Measurements from ENCODE around the gene KIF3B. TPM values are rescaled to one million over a fixed set of nuclear protein-coding genes. Genes with fewer than 3 reads are reported as not detected.
"Not testable (repeated sequence)": the region's sequence is repeated elsewhere in the genome, so short reads cannot be mapped to it uniquely, and the experiment has no call there.

KIF3B gene
- total and polyA plus RNA-seq, 2 donors = 7.8 to 8.3 TPM

- no peaks in the 10 kb centered on the region for H3K9me3 ChIP-seq (ENCODE audit: control insufficient read depth in 2 of 2, insufficient read depth in 1 of 2, low read length in 1 of 2)
- WGBS = 100% methylated on average over 2 of the region's 2 CpGs
- H3K36me3 ChIP-seq (ENCODE audit: control insufficient read depth in 2 of 2, insufficient read depth in 2 of 2, low read length in 1 of 2) = peaks cover 32 to 79% of the 10 kb centered on the region in 2 donors
- no peak overlapping the region for H3K4me3 ChIP-seq (ENCODE audit: low read length in 2 of 2)
- DNase-seq (ENCODE audit: low read depth in 6 of 9, low spot score in 9 of 9) = no peak
- no peak overlapping the region for H3K27ac ChIP-seq (ENCODE audit: low read depth in 1 of 2, low read length in 1 of 2)
- H3K27me3 ChIP-seq (ENCODE audit: control insufficient read depth in 2 of 2, insufficient read depth in 1 of 2, low read length in 1 of 2) = no peaks in the 10 kb centered on the region
- H3K4me1 ChIP-seq (ENCODE audit: control insufficient read depth in 2 of 2, insufficient read depth in 2 of 2, low read length in 2 of 2) = no peaks in the 10 kb centered on the region
Measured at GRCh38 chr20:32370897-32371296, 93.4 kb downstream of the KIF3B start.

- no peak overlapping the region for H3K27ac ChIP-seq (ENCODE audit: low read depth in 1 of 2, low read length in 1 of 2)
- DNase-seq (ENCODE audit: low read depth in 6 of 9, low spot score in 9 of 9) = no peak
- no peaks in the 10 kb centered on the region for H3K27me3 ChIP-seq (ENCODE audit: control insufficient read depth in 2 of 2, insufficient read depth in 1 of 2, low read length in 1 of 2)
- H3K9me3 ChIP-seq (ENCODE audit: control insufficient read depth in 2 of 2, insufficient read depth in 1 of 2, low read length in 1 of 2) = no peaks in the 10 kb centered on the region
- no peak overlapping the region for H3K4me3 ChIP-seq (ENCODE audit: low read length in 2 of 2)
- H3K4me1 ChIP-seq (ENCODE audit: control insufficient read depth in 2 of 2, insufficient read depth in 2 of 2, low read length in 2 of 2) = no peaks in the 10 kb centered on the region
- 92% methylated on average over 2 of the region's 2 CpGs for WGBS
- peaks cover 41 to 50% of the 10 kb centered on the region in 2 donors for H3K36me3 ChIP-seq (ENCODE audit: control insufficient read depth in 2 of 2, insufficient read depth in 2 of 2, low read length in 1 of 2)
Measured at GRCh38 chr20:32378461-32378860, 101.0 kb downstream of the KIF3B start.

GRCh38 chr20:32380037-32380436, 102.6 kb downstream of the KIF3B start:
- H3K27me3 ChIP-seq (ENCODE audit: control insufficient read depth in 2 of 2, insufficient read depth in 1 of 2, low read length in 1 of 2); H3K27ac ChIP-seq (ENCODE audit: low read depth in 1 of 2, low read length in 1 of 2); DNase-seq (ENCODE audit: low read depth in 6 of 9, low spot score in 9 of 9); H3K9me3 ChIP-seq (ENCODE audit: control insufficient read depth in 2 of 2, insufficient read depth in 1 of 2, low read length in 1 of 2); H3K4me3 ChIP-seq (ENCODE audit: low read length in 2 of 2); H3K4me1 ChIP-seq (ENCODE audit: control insufficient read depth in 2 of 2, insufficient read depth in 2 of 2, low read length in 2 of 2): not testable (repeated sequence)
- H3K36me3 ChIP-seq (ENCODE audit: control insufficient read depth in 2 of 2, insufficient read depth in 2 of 2, low read length in 1 of 2) = peaks cover 39 to 42% of the 10 kb centered on the region in 2 donors
- WGBS = 95% methylated on average over 9 of the region's 9 CpGs

GRCh38 chr20:32380745-32381144, 103.3 kb downstream of the KIF3B start:
- Histone ChIP-seq H3K4me1 (ENCODE audit: control insufficient read depth in 2 of 2, insufficient read depth in 2 of 2, low read length in 2 of 2) (peaks cover 0 to 3% of the 10 kb centered on the region in 2 donors), H3K4me3 (ENCODE audit: low read length in 2 of 2) (no peak overlapping the region), H3K27ac (ENCODE audit: low read depth in 1 of 2, low read length in 1 of 2) (no peak overlapping the region), H3K36me3 (ENCODE audit: control insufficient read depth in 2 of 2, insufficient read depth in 2 of 2, low read length in 1 of 2) (peaks cover 37 to 38% of the 10 kb centered on the region in 2 donors), H3K27me3 (ENCODE audit: control insufficient read depth in 2 of 2, insufficient read depth in 1 of 2, low read length in 1 of 2) (no peaks in the 10 kb centered on the region), H3K9me3 (ENCODE audit: control insufficient read depth in 2 of 2, insufficient read depth in 1 of 2, low read length in 1 of 2) (no peaks in the 10 kb centered on the region)
- WGBS = 98% methylated on average over 3 of the region's 3 CpGs
- no peak for DNase-seq (ENCODE audit: low read depth in 6 of 9, low spot score in 9 of 9)

- Histone ChIP-seq H3K36me3 (ENCODE audit: control insufficient read depth in 2 of 2, insufficient read depth in 2 of 2, low read length in 1 of 2) (peaks cover 28 to 29% of the 10 kb centered on the region in 2 donors), H3K27me3 (ENCODE audit: control insufficient read depth in 2 of 2, insufficient read depth in 1 of 2, low read length in 1 of 2) (no peaks in the 10 kb centered on the region), H3K9me3 (ENCODE audit: control insufficient read depth in 2 of 2, insufficient read depth in 1 of 2, low read length in 1 of 2) (no peaks in the 10 kb centered on the region), H3K4me3 (ENCODE audit: low read length in 2 of 2) (no peak overlapping the region), H3K27ac (ENCODE audit: low read depth in 1 of 2, low read length in 1 of 2) (no peak overlapping the region), H3K4me1 (ENCODE audit: control insufficient read depth in 2 of 2, insufficient read depth in 2 of 2, low read length in 2 of 2) (peaks cover 7 to 15% of the 10 kb centered on the region in 2 donors)
- 93% methylated on average over 11 of the region's 11 CpGs for WGBS
- no peak for DNase-seq (ENCODE audit: low read depth in 6 of 9, low spot score in 9 of 9)
Measured at GRCh38 chr20:32382102-32382950, 104.9 kb downstream of the KIF3B start.

GRCh38 chr20:32383441-32383840, 106.0 kb downstream of the KIF3B start:
- H3K9me3 ChIP-seq (ENCODE audit: control insufficient read depth in 2 of 2, insufficient read depth in 1 of 2, low read length in 1 of 2); H3K4me3 ChIP-seq (ENCODE audit: low read length in 2 of 2); H3K27ac ChIP-seq (ENCODE audit: low read depth in 1 of 2, low read length in 1 of 2); DNase-seq (ENCODE audit: low read depth in 6 of 9, low spot score in 9 of 9); H3K27me3 ChIP-seq (ENCODE audit: control insufficient read depth in 2 of 2, insufficient read depth in 1 of 2, low read length in 1 of 2): not testable (repeated sequence)
- H3K36me3 ChIP-seq (ENCODE audit: control insufficient read depth in 2 of 2, insufficient read depth in 2 of 2, low read length in 1 of 2) = peaks cover 18 to 21% of the 10 kb centered on the region in 2 donors
- WGBS = 98% methylated on average over 9 of the region's 9 CpGs
- peaks cover 13 to 24% of the 10 kb centered on the region in 2 donors for H3K4me1 ChIP-seq (ENCODE audit: control insufficient read depth in 2 of 2, insufficient read depth in 2 of 2, low read length in 2 of 2)

Other genes with a start within 250 kb of the KIF3B start
- 25.2 TPM for gene HCK, start 225.4 kb upstream of the KIF3B start, total RNA-seq
- 33.3 TPM for gene HCK, start 225.4 kb upstream of the KIF3B start, polyA plus RNA-seq
- 13.6 TPM for gene TM9SF4, start 167.9 kb upstream of the KIF3B start, total RNA-seq
- 18.7 TPM for gene TM9SF4, start 167.9 kb upstream of the KIF3B start, polyA plus RNA-seq
- gene PLAGL2, start 69.9 kb upstream of the KIF3B start, total RNA-seq = 2.8 TPM
- 5.0 TPM for gene PLAGL2, start 69.9 kb upstream of the KIF3B start, polyA plus RNA-seq
- 11.2 TPM for gene POFUT1, start 69.8 kb upstream of the KIF3B start, total RNA-seq
- gene POFUT1, start 69.8 kb upstream of the KIF3B start, polyA plus RNA-seq = 9.1 TPM
- 34.8 TPM for gene ASXL1, start 80.7 kb downstream of the KIF3B start, total RNA-seq
- gene ASXL1, start 80.7 kb downstream of the KIF3B start, polyA plus RNA-seq = 40.0 TPM